ENCODE measurements around the gene GBX1. TPM values are rescaled to one million over a fixed set of nuclear protein-coding genes. Genes with fewer than 3 reads are reported as not detected.

The GBX1 gene
- total and polyA plus RNA-seq, 4 donors: 1.3 to 7.3 (median 3.7) TPM

DNA sequence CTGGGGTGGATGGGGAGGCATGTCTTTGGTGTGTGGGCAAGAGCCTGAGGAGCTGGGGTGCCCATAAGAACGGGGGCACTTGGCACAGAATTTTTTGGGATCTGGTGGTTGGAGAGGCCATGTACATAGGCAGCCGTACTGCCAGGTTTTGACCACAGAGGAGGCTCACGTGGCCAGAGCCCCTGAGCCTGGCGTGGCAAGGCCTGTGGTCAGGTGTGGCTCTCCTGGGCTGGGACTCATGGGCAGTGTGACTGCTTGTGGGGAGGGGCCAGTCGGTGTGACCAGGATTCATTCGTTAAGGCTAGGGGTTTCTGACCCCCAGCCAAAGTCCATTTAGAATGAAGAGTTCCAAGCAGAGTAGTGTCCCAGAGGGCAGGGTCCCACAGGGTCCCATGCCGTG is 43.0 kb downstream of the GBX1 start:
- no peak for DNase-seq (ENCODE audit: low read depth in 4 of 6, low spot score in 6 of 6)
- no peaks in the 10 kb centered on the region for H3K9me3 ChIP-seq (ENCODE audit: control insufficient read depth, insufficient read depth, low read length)
- no peaks in the 10 kb centered on the region for H3K27me3 ChIP-seq (ENCODE audit: control insufficient read depth, insufficient read depth, low read length)
- peaks cover 90% of the 10 kb centered on the region for H3K36me3 ChIP-seq (ENCODE audit: control insufficient read depth, insufficient read depth, low read length)
- no peak overlapping the region for H3K27ac ChIP-seq (ENCODE audit: low read depth, low read length)
- WGBS (ENCODE audit: insufficient coverage): 88% methylated on average over 7 of the region's 7 CpGs
- H3K4me3 ChIP-seq (ENCODE audit: low read depth, low read length): no peak overlapping the region
- H3K4me1 ChIP-seq (ENCODE audit: control insufficient read depth, insufficient read depth, low read length): peaks cover 75% of the 10 kb centered on the region

DNA sequence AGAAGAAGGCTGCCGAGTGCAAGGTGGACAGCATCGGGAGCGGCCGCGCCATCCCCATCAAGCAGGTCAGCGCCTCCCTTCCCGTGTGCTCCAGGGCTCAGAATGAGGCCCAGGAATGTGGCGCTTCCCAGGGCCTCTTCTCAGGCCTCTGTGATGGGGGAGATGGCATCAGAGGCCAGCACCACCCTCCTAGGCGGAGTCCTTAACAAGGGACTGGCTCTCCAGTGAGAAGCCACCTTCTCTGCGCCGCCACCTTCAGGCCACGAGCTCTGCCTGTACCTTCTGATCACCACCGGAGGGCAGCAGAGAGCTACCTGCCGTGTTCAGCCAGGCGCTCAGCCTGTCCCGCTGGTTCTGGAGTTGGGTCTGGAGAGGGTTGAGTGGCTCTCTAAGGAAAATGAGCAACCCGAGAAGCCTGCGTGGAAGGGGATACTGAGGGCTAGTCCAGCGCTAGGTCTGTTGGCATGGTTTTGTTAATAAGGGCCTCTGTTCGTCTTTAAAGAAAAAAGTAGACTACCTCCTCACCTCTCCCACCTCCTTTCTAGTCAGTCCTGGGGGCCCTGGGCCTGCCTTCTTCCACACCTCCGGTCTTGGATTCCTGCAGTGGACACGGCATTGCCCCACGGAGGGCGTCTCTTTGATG is 43.6 kb downstream of the GBX1 start:
- peaks cover 71% of the 10 kb centered on the region for H3K4me1 ChIP-seq (ENCODE audit: control insufficient read depth, insufficient read depth, low read length)
- peaks cover 90% of the 10 kb centered on the region for H3K36me3 ChIP-seq (ENCODE audit: control insufficient read depth, insufficient read depth, low read length)
- H3K27ac ChIP-seq (ENCODE audit: low read depth, low read length): no peak overlapping the region
- peak; percentile 67 to 95 (median 78) for DNase-seq (ENCODE audit: low read depth in 4 of 6, low spot score in 6 of 6)
- no peaks in the 10 kb centered on the region for H3K9me3 ChIP-seq (ENCODE audit: control insufficient read depth, insufficient read depth, low read length)
- no peaks in the 10 kb centered on the region for H3K27me3 ChIP-seq (ENCODE audit: control insufficient read depth, insufficient read depth, low read length)
- no peak overlapping the region for H3K4me3 ChIP-seq (ENCODE audit: low read depth, low read length)
- 35% methylated on average over 19 of the region's 24 CpGs for WGBS (ENCODE audit: insufficient coverage)

DNA sequence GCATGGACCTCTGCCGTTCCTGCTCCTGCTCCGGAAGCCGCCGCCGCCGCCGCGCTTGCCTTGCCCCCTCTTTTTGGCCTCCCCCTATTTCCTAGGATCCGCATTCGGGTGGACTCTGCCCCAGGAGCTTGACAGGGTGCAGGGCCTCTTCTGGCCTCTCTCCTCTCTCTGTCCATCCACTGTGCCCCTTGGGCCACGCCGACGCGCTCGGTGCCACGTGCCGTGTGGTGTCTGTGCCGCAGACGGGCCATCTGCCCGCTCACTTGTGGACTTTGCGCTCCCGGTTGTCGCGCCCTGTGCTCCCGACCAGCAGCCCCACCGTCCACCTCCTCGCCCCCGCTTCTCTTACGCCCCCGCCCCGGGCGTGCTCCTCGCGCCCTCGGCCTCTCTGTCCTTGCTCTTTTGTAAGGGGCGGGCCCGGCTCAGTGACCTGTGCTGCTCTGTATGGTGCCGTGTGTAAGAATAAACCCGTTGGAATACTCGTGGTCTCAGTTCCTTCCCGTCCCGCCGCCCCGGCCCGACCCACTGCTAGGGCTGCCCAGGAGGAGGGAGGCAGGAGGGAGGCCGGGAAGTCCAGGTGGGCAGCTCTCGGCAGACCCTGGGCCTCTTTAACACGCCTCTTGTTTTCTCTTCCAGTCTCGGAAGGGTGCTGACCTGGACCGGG is 44.2 kb downstream of the GBX1 start:
- no peak for DNase-seq (ENCODE audit: low read depth in 4 of 6, low spot score in 6 of 6)
- Histone ChIP-seq H3K27me3 (ENCODE audit: control insufficient read depth, insufficient read depth, low read length) (no peaks in the 10 kb centered on the region), H3K4me3 (ENCODE audit: low read depth, low read length) (no peak overlapping the region), H3K36me3 (ENCODE audit: control insufficient read depth, insufficient read depth, low read length) (peaks cover 90% of the 10 kb centered on the region), H3K4me1 (ENCODE audit: control insufficient read depth, insufficient read depth, low read length) (peaks cover 64% of the 10 kb centered on the region), H3K9me3 (ENCODE audit: control insufficient read depth, insufficient read depth, low read length) (no peaks in the 10 kb centered on the region), H3K27ac (ENCODE audit: low read depth, low read length) (no peak overlapping the region)
- 86% methylated on average over 47 of the region's 50 CpGs for WGBS (ENCODE audit: insufficient coverage)

DNA sequence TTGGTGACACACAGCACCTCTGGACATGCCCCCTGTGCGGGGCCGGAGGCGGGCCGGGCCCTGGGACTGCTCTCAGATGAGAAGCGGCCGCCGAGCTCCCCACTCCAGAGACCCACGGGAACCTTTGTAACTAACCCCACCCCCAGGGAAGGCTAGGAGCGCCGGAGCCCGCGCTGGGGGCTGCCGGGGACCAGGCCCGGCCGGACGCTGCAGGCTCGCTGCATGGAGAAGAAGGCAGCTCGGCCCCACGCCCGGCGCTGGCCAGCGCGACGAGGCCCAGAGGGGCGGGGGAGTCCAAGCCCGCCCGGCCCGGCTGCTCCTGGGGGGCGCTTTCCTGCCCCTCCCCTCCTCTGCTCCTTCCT is 44.7 kb downstream of the GBX1 start:
- H3K27me3 ChIP-seq (ENCODE audit: control insufficient read depth, insufficient read depth, low read length): no peaks in the 10 kb centered on the region
- H3K4me1 ChIP-seq (ENCODE audit: control insufficient read depth, insufficient read depth, low read length): peaks cover 60% of the 10 kb centered on the region
- no peak overlapping the region for H3K4me3 ChIP-seq (ENCODE audit: low read depth, low read length)
- peaks cover 90% of the 10 kb centered on the region for H3K36me3 ChIP-seq (ENCODE audit: control insufficient read depth, insufficient read depth, low read length)
- DNase-seq (ENCODE audit: low read depth in 4 of 6, low spot score in 6 of 6): no peak
- WGBS (ENCODE audit: insufficient coverage): 89% methylated on average over 26 of the region's 29 CpGs
- no peaks in the 10 kb centered on the region for H3K9me3 ChIP-seq (ENCODE audit: control insufficient read depth, insufficient read depth, low read length)
- no peak overlapping the region for H3K27ac ChIP-seq (ENCODE audit: low read depth, low read length)

DNA sequence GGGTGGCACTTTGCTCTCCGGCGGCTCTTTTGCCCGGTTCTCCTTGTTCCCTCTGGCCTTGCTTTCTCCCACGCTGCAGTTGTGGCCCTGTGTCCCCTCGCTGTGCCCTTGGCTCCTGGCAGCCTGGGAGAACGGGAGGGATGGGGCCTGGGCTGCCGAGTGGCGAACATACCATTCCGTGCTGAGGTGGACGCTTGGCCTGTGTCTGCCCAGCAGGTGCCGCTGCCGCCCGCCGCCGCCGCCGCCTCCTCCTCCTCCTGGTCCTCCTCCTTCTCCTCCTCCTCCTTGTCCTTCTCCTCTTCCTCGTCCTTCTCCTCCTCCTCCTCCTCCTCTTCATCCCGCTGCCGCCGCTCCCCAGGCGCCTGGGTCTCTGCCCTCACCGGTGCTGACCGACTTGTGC is 45.2 kb downstream of the GBX1 start:
- WGBS (ENCODE audit: insufficient coverage): 53% methylated on average over 24 of the region's 24 CpGs
- Histone ChIP-seq H3K27ac (ENCODE audit: low read depth, low read length) (no peak overlapping the region), H3K36me3 (ENCODE audit: control insufficient read depth, insufficient read depth, low read length) (peaks cover 90% of the 10 kb centered on the region), H3K27me3 (ENCODE audit: control insufficient read depth, insufficient read depth, low read length) (no peaks in the 10 kb centered on the region), H3K4me1 (ENCODE audit: control insufficient read depth, insufficient read depth, low read length) (peaks cover 55% of the 10 kb centered on the region), H3K4me3 (ENCODE audit: low read depth, low read length) (no peak overlapping the region), H3K9me3 (ENCODE audit: control insufficient read depth, insufficient read depth, low read length) (no peaks in the 10 kb centered on the region)
- DNase-seq (ENCODE audit: low read depth in 4 of 6, low spot score in 6 of 6): peak in 1 of 6 donors; percentile 61

DNA sequence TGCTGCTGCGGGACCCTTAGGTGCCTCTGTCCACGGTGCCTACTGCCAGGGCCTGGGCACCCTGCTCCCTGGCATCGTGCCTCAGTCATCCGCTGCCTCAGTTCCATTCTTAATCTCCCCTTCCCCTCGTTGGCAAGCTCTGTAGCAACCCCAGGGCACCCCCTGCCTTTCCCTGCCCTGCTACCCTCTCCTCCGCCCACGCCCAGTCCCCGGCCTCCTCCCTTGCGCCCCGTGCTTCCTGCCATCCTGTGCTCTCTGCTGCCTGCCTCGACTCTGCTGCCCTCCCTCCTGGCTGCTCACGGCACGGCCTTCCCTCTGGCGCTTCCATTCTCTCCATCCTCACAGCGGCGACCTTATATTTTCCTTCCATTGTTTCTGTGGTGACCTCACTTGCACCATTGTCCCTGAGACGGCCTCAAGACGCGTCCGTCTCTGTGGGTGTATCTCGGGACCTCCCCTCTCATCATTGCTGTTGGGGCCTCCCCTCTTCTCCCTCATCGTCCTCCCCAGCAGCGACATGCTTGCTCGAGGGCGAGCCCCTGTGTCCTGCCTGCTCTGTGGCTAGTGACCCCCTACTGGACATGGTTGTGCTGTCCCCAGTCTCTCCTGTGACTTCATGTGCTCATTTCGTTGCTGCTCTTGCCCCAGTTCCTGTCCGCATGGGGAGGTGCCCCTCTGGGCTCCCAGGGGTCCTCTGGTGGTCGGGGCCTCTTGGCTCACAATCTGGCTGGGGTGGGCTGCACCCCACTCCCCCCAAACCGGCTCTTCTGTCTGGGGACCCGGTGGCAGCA is 45.9 kb downstream of the GBX1 start:
- peaks cover 90% of the 10 kb centered on the region for H3K36me3 ChIP-seq (ENCODE audit: control insufficient read depth, insufficient read depth, low read length)
- 72% methylated on average over 30 of the region's 30 CpGs for WGBS (ENCODE audit: insufficient coverage)
- H3K4me3 ChIP-seq (ENCODE audit: low read depth, low read length): no peak overlapping the region
- H3K27me3 ChIP-seq (ENCODE audit: control insufficient read depth, insufficient read depth, low read length): no peaks in the 10 kb centered on the region
- peaks cover 53% of the 10 kb centered on the region for H3K4me1 ChIP-seq (ENCODE audit: control insufficient read depth, insufficient read depth, low read length)
- no peak for DNase-seq (ENCODE audit: low read depth in 4 of 6, low spot score in 6 of 6)
- H3K9me3 ChIP-seq (ENCODE audit: control insufficient read depth, insufficient read depth, low read length): no peaks in the 10 kb centered on the region
- H3K27ac ChIP-seq (ENCODE audit: low read depth, low read length): no peak overlapping the region

DNA sequence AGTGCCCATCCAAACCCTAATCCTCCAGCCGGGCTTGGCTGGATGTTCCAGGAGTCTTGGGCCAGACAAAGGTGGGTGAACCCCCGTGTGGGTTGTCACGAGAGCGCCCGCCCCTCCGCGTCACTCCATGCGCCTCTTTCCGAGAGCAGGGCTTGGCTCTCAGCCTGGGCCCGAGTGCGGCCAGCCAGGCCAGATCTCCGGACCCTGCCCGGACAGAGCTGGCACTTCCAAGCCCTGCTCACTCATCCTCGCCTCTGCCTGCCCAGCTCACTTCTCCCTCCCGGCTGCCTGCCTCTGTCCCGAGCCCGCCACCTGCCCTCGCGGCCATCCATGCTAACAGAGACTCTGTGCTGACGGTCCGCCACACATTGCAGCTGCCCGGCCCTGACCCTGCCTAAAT is 46.6 kb downstream of the GBX1 start:
- H3K4me1 ChIP-seq (ENCODE audit: control insufficient read depth, insufficient read depth, low read length): peaks cover 51% of the 10 kb centered on the region
- DNase-seq (ENCODE audit: low read depth in 4 of 6, low spot score in 6 of 6): no peak
- H3K4me3 ChIP-seq (ENCODE audit: low read depth, low read length): no peak overlapping the region
- 57% methylated on average over 22 of the region's 22 CpGs for WGBS (ENCODE audit: insufficient coverage)
- no peak overlapping the region for H3K27ac ChIP-seq (ENCODE audit: low read depth, low read length)
- H3K27me3 ChIP-seq (ENCODE audit: control insufficient read depth, insufficient read depth, low read length): no peaks in the 10 kb centered on the region
- H3K9me3 ChIP-seq (ENCODE audit: control insufficient read depth, insufficient read depth, low read length): no peaks in the 10 kb centered on the region
- peaks cover 95% of the 10 kb centered on the region for H3K36me3 ChIP-seq (ENCODE audit: control insufficient read depth, insufficient read depth, low read length)

DNA sequence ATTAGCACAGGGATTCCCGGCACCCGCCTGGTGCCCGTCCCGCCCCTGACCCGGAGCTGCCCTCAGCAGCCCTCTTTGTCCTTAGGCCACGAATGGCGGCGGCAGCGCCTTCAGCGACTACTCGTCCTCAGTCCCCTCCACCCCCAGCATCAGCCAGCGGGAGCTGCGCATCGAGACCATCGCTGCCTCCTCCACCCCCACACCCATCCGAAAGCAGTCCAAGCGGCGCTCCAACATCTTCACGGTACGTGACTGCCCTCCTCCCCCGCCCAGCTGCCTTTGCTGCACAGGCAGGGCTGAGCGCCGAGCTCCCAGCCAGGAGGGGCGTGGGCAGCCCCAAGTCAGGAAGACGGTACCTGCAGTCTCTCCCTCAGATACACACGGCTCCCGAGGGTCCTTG is 47.6 kb downstream of the GBX1 start:
- WGBS (ENCODE audit: insufficient coverage): 76% methylated on average over 26 of the region's 27 CpGs
- no peaks in the 10 kb centered on the region for H3K9me3 ChIP-seq (ENCODE audit: control insufficient read depth, insufficient read depth, low read length)
- no peak overlapping the region for H3K27ac ChIP-seq (ENCODE audit: low read depth, low read length)
- DNase-seq (ENCODE audit: low read depth in 4 of 6, low spot score in 6 of 6): no peak
- peaks cover 93% of the 10 kb centered on the region for H3K36me3 ChIP-seq (ENCODE audit: control insufficient read depth, insufficient read depth, low read length)
- no peak overlapping the region for H3K4me3 ChIP-seq (ENCODE audit: low read depth, low read length)
- H3K27me3 ChIP-seq (ENCODE audit: control insufficient read depth, insufficient read depth, low read length): no peaks in the 10 kb centered on the region
- peaks cover 45% of the 10 kb centered on the region for H3K4me1 ChIP-seq (ENCODE audit: control insufficient read depth, insufficient read depth, low read length)

DNA sequence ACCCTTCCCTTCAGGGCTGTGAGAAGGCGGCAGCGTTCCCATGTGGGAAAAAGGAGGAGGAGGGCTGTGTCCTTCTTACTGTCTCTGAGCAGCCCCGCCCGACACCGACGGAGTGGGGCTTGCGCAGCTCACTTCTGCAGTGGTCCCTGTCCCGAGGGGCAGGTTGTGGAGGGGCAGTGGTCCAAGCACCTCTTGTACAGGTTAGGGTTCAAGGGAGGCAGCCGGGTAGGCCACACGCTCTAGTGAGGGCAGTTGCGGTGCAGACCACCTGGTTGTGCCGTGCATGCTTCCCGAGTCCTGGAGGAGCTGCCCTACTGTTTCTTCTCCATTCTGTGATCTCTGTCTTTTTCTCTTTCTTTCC is 48.5 kb downstream of the GBX1 start:
- DNase-seq (ENCODE audit: low read depth in 4 of 6, low spot score in 6 of 6): no peak
- no peaks in the 10 kb centered on the region for H3K27me3 ChIP-seq (ENCODE audit: control insufficient read depth, insufficient read depth, low read length)
- WGBS (ENCODE audit: insufficient coverage): 98% methylated on average over 11 of the region's 13 CpGs
- H3K36me3 ChIP-seq (ENCODE audit: control insufficient read depth, insufficient read depth, low read length): peaks cover 89% of the 10 kb centered on the region
- no peak overlapping the region for H3K4me3 ChIP-seq (ENCODE audit: low read depth, low read length)
- H3K9me3 ChIP-seq (ENCODE audit: control insufficient read depth, insufficient read depth, low read length): no peaks in the 10 kb centered on the region
- no peak overlapping the region for H3K27ac ChIP-seq (ENCODE audit: low read depth, low read length)
- peaks cover 41% of the 10 kb centered on the region for H3K4me1 ChIP-seq (ENCODE audit: control insufficient read depth, insufficient read depth, low read length)

Measured in spinal cord (tissue), 10 donors.